CD4-positive, alpha-beta T cell (primary cell): Measurements from ENCODE around the gene MEGF8. TPM values are rescaled to one million over a fixed set of nuclear protein-coding genes. Genes with fewer than 3 reads are reported as not detected.

Experiments used
- ATAC-seq: fragments of 200-7000 bp; cut with Tn5 transposase; one replicate; pipeline ENCODE4 v1.10.0; 2022; ENCODE audit warnings: mild to moderate bottlenecking; ENCODE audit not compliant: poor library complexity
- CTCF ChIA-PET: fragments of 350-600 bp; sonication (Branson Sonifier 250); formaldehyde crosslinking; loops from one replicate; lab custom pipeline; 2021; ENCODE audit warnings: antibody characterized with exemption, inconsistent platforms; lab: Charles Lee
- POLR2A ChIA-PET: fragments of 350-600 bp; sonication (Branson Sonifier 250); formaldehyde crosslinking; loops from one replicate; lab custom pipeline; 2021; ENCODE audit warnings: antibody characterized with exemption, inconsistent platforms; lab: Charles Lee
- DNase-seq, 14 experiments: peaks; one replicate each; pipeline ENCODE4 v3.0.0-alpha.2; 2013 to 2020; ENCODE audit warnings: mixed read lengths in 2 of 14
- H3K27ac ChIP-seq, 2 donors: one replicate each; pipeline versions ENCODE4 v1.5.1 to v1.7.0; 2013; ENCODE audit warnings: low read length in 2 of 2, low read depth in 1 of 2, mild to moderate bottlenecking in 1 of 2
- H3K27me3 ChIP-seq, 2 experiments: 1 replicate in 1 of 2; 2 replicates in 1 of 2; pipeline versions ENCODE4 v1.6.1 to v1.7.0; 2013; ENCODE audit warnings: low read length in 2 of 2, control low read depth in 1 of 2, mild to moderate bottlenecking in 1 of 2, moderate library complexity in 1 of 2; ENCODE audit not compliant: insufficient read depth in 2 of 2, control insufficient read depth in 1 of 2
- H3K36me3 ChIP-seq: one replicate; pipeline ENCODE4 v1.6.1; 2013; ENCODE audit warnings: low read length, control low read depth; ENCODE audit not compliant: insufficient read depth
- H3K4me1 ChIP-seq: one replicate; pipeline ENCODE4 v1.6.1; 2013; ENCODE audit warnings: low read length, control low read depth; ENCODE audit not compliant: insufficient read depth
- H3K4me3 ChIP-seq: one replicate; pipeline ENCODE4 v1.5.1; 2013; ENCODE audit warnings: mild to moderate bottlenecking, low read length, moderate library complexity
- H3K9me3 ChIP-seq, 2 experiments: 1 replicate in 1 of 2; 2 replicates in 1 of 2; pipeline versions ENCODE4 v1.6.1 to v1.7.0; 2013; ENCODE audit warnings: low read length in 2 of 2, mild to moderate bottlenecking in 2 of 2, control low read depth in 1 of 2, moderate library complexity in 1 of 2; ENCODE audit not compliant: control insufficient read depth in 1 of 2, insufficient read depth in 1 of 2
- H3K27ac Mint-ChIP-seq: one replicate; pipeline ENCODE4 v1.8.0; 2020; ENCODE audit warnings: mixed read lengths
- H3K27me3 Mint-ChIP-seq: one replicate; pipeline ENCODE4 v1.8.0; 2021; ENCODE audit warnings: mixed read lengths
- H3K36me3 Mint-ChIP-seq: one replicate; pipeline ENCODE4 v1.8.0; 2021; ENCODE audit warnings: low read depth, mixed read lengths
- H3K4me1 Mint-ChIP-seq: one replicate; pipeline ENCODE4 v1.8.0; 2021; ENCODE audit warnings: low read depth, mixed read lengths
- H3K4me3 Mint-ChIP-seq: one replicate; pipeline ENCODE4 v1.8.0; 2020; ENCODE audit warnings: mild to moderate bottlenecking, mixed read lengths
- H3K9me3 Mint-ChIP-seq: one replicate; pipeline ENCODE4 v1.8.0; 2020; ENCODE audit warnings: mixed read lengths
- CTCF ChIP-seq: fragments of 200-600 bp; IDR thresholded peaks from one replicate; pipeline ENCODE4 v1.8.0; 2022; ENCODE audit warnings: antibody characterized with exemption, mild to moderate bottlenecking
- intact Hi-C, 2 experiments: fragments of 100-400 bp; cut with DNase I in 1 of 2; cut with micrococcal nuclease in 1 of 2; formaldehyde crosslinking; loops; one replicate each; pipeline versions ENCODE4 v1.15.1 to v1.9.0; 2023 to 2025; cut with DNase I, micrococcal nuclease
- total RNA-seq, 174 experiments: library from RNA in 2 of 174; stranded (reverse) in 2 of 174; gene quantifications; one replicate each; pipeline ENCODE4 v1.2.3 and lab custom pipeline; 2021 to 2026

The MEGF8 gene
- total RNA-seq, 2 experiments from 2014 or later = 4.1 to 4.2 TPM

- intact Hi-C loops = no loop called here
- no peak for TF ChIP-seq CTCF
- Histone ChIP-seq H3K4me1 (peaks cover 3% of the 10 kb centered on the region), H3K27me3 (no peaks in the 10 kb centered on the region), H3K36me3 (peaks cover 28% of the 10 kb centered on the region), H3K27ac (no peak overlapping the region), H3K4me3 (no peak overlapping the region), H3K9me3 (no peaks in the 10 kb centered on the region)
- Mint-ChIP-seq H3K4me1 (peaks cover 4% of the 10 kb centered on the region), H3K27me3 (no peaks in the 10 kb centered on the region), H3K9me3 (no peaks in the 10 kb centered on the region), H3K4me3 (no peak overlapping the region), H3K36me3 (peaks cover 32% of the 10 kb centered on the region), H3K27ac (peak overlapping the region; percentile 42)
- ChIA-PET POLR2A (no interaction called here), CTCF (no interaction called here)
- ATAC-seq (no peak), DNase-seq (no peak)
Measured at GRCh38 chr19:42411581-42412178, 86.2 kb downstream of the MEGF8 start.

- Mint-ChIP-seq H3K9me3 (no peaks in the 10 kb centered on the region), H3K27ac (no peak overlapping the region), H3K27me3 (no peaks in the 10 kb centered on the region), H3K4me3 (no peak overlapping the region), H3K4me1 (peaks cover 4% of the 10 kb centered on the region), H3K36me3 (peaks cover 26% of the 10 kb centered on the region)
- no peaks in the 10 kb centered on the region for H3K27me3 ChIP-seq
- DNase-seq (no peak), ATAC-seq (no peak)
- no peak overlapping the region for H3K4me3 ChIP-seq
- peaks cover 24% of the 10 kb centered on the region for H3K36me3 ChIP-seq
- CTCF ChIA-PET = no interaction called here
- H3K27ac ChIP-seq = no peak overlapping the region
- intact Hi-C loops = no loop called here
- no peak for TF ChIP-seq CTCF
- no peaks in the 10 kb centered on the region for H3K9me3 ChIP-seq
- POLR2A ChIA-PET = no interaction called here
- H3K4me1 ChIP-seq = peaks cover 3% of the 10 kb centered on the region
Measured at GRCh38 chr19:42412227-42412626, 86.8 kb downstream of the MEGF8 start.

GRCh38 chr19:42412661-42413076 is 87.2 kb downstream of the MEGF8 start:
- H3K36me3 Mint-ChIP-seq = peaks cover 26% of the 10 kb centered on the region
- H3K27ac ChIP-seq = no peak overlapping the region
- DNase-seq (no peak), ATAC-seq (no peak)
- no peak for TF ChIP-seq CTCF
- no peaks in the 10 kb centered on the region for H3K9me3 Mint-ChIP-seq
- H3K36me3 ChIP-seq = peaks cover 20% of the 10 kb centered on the region
- H3K9me3 ChIP-seq = no peaks in the 10 kb centered on the region
- POLR2A ChIA-PET = no interaction called here
- no peaks in the 10 kb centered on the region for H3K27me3 Mint-ChIP-seq
- H3K4me1 ChIP-seq = peaks cover 3% of the 10 kb centered on the region
- H3K4me1 Mint-ChIP-seq = peaks cover 4% of the 10 kb centered on the region
- no peaks in the 10 kb centered on the region for H3K27me3 ChIP-seq
- intact Hi-C loops = no loop called here
- H3K27ac Mint-ChIP-seq = no peak overlapping the region
- no peak overlapping the region for H3K4me3 ChIP-seq
- H3K4me3 Mint-ChIP-seq = no peak overlapping the region
- CTCF ChIA-PET = no interaction called here
